Heart left ventricle (tissue), 13 donors: Measurements from ENCODE around the gene LIN7B.

Source experiments
- CTCF ChIP-seq, 12 donors: fragments of 200-600 bp; sonication (generic) in 4 of 12; IDR thresholded peaks; one replicate each; pipeline versions ENCODE4 v1.5.0 to v1.8.0; 2018 to 2022; ENCODE audit warnings: antibody characterized with exemption in 12 of 12, mild to moderate bottlenecking in 5 of 12
- POLR2A ChIP-seq, 2 donors: fragments of 450-650 bp; IDR thresholded peaks; one replicate each; pipeline ENCODE4 v1.6.1; 2017; ENCODE audit warnings: antibody characterized with exemption in 2 of 2, mild to moderate bottlenecking in 2 of 2, moderate library complexity in 2 of 2
- donor health status: ischemic (EF 13 %, LVEDD 7.1; RV severe dilation, severe dysfunction).
- donor health status: DM: no; HTN: yes; CAD: no.
- donor health status: DM: no; HTN: no; CAD: no.
- donor health status: ischemic (EF 25% LVEDD 6.9; RV normal size, moderate dysfunction).
- donor health status: ischemic (EF 25% LVEDD 5.7; RV mildly dilated, moderate dysfunction).
- donor health status: ischemic (EF 35%, LVEDD 5.7; RV mildly dilated, moderate dysfunction).
- donor health status: nonischemic (EF 11% LVEDD 7.7; RV severe dilation, severe dysfunction).
- donor health status: DM: yes; HTN: yes; CAD: no.
- donor health status: PGD.
- donor health status: ischemic (EF 29% LVEDD 5.4; RV normal size, mild dysfunction).
- donor health status: nonischemic (EF 23%, LVEDD 6.1; RV moderate dilation, normal function).

- no peak for TF ChIP-seq CTCF (IDR thresholded peaks at IDR 0.05)
- TF ChIP-seq POLR2A (IDR thresholded peaks at IDR 0.05): no peak
Observed at GRCh38 chr19:49107625-49108459, 6.3 kb upstream of the LIN7B start.
